GM12878 (cell line): ENCODE data around the gene THRB. TPM values are rescaled to one million over a fixed set of nuclear protein-coding genes. Genes with fewer than 3 reads are reported as not detected.

Experiments used
- ATAC-seq: fragments of 200-7000 bp; cut with Tn5 transposase; 3 replicates; pipeline ENCODE4 v1.9.1; 2020; ENCODE audit warnings: mild to moderate bottlenecking, moderate library complexity
- BruUV-seq: library from RNA; stranded (reverse); fragments of 400-500 nt; replicated peaks from 2 replicates; lab custom pipeline; 2021; lab: Mats Ljungman, UMichigan
- CTCF ChIA-PET: fragments of 300-600 bp; sonication (Branson Sonifier 250); formaldehyde crosslinking; extraction: SDS; loops from one replicate; lab custom pipeline; 2021; ENCODE audit warnings: inconsistent platforms; lab: Yijun Ruan, JAX
- POLR2A ChIA-PET: fragments of 350-600 bp; formaldehyde crosslinking; extraction: SDS; loops from one replicate; lab custom pipeline; 2021; ENCODE audit warnings: inconsistent platforms; lab: Charles Lee
- RAD21 ChIA-PET: fragments of 300-600 bp; sonication (Branson Sonifier 250); formaldehyde crosslinking; loops from one replicate; lab custom pipeline; 2023; ENCODE audit warnings: antibody characterized with exemption; ENCODE audit not compliant: unreplicated experiment; lab: Charles Lee
- SMC1A ChIA-PET: fragments of 300-600 bp; sonication (Branson Sonifier 250); formaldehyde crosslinking; loops from one replicate; lab custom pipeline; 2023; ENCODE audit not compliant: unreplicated experiment, uncharacterized antibody; lab: Charles Lee
- DNase-seq: peaks from one replicate; pipeline ENCODE4 v3.0.0-alpha.2; 2011; ENCODE audit warnings: low read depth, low spot score
- FAIRE-seq: peaks from 3 replicates; lab custom pipeline; 2011; peaks lifted over from hg19 to GRCh38; lab: Jason Lieb, UNC
- H2AFZ ChIP-seq: 2 replicates; pipeline ENCODE4 v1.6.0; 2011; ENCODE audit warnings: low read depth, low read length, control low read depth; ENCODE audit not compliant: control insufficient read depth
- H3K27ac ChIP-seq: 2 replicates; pipeline ENCODE4 v1.5.1; 2011; ENCODE audit warnings: control low read depth; ENCODE audit not compliant: control insufficient read depth, insufficient read depth
- H3K27me3 ChIP-seq, 2 experiments: replicated peaks in 1 of 2; 2 replicates each; pipeline versions ENCODE4 v1.6.0 to v1.6.1; 2011; ENCODE audit warnings: low read length in 1 of 2; ENCODE audit not compliant: control insufficient read depth in 2 of 2, insufficient read depth in 2 of 2
- H3K36me3 ChIP-seq, 2 experiments: 2 replicates each; pipeline ENCODE4 v1.5.1; 2011; ENCODE audit warnings: low read length in 1 of 2; ENCODE audit not compliant: control insufficient read depth in 2 of 2, insufficient read depth in 2 of 2
- H3K4me1 ChIP-seq: 2 replicates; pipeline ENCODE4 v1.6.1; 2011; ENCODE audit warnings: mild to moderate bottlenecking, low read length, moderate library complexity, mixed read lengths; ENCODE audit not compliant: control insufficient read depth, insufficient read depth
- H3K4me2 ChIP-seq: 2 replicates; pipeline ENCODE4 v1.6.0; 2011; ENCODE audit warnings: control low read depth; ENCODE audit not compliant: control insufficient read depth, insufficient read depth
- H3K4me3 ChIP-seq: fragments of 200-600 bp; sonication (generic); 2 replicates; pipeline ENCODE4 v1.5.1; 2016
- H3K79me2 ChIP-seq: 2 replicates; pipeline ENCODE4 v1.6.0; 2011; ENCODE audit warnings: low read length; ENCODE audit not compliant: control insufficient read depth, insufficient read depth
- H3K9ac ChIP-seq: 2 replicates; pipeline ENCODE4 v1.8.0; 2011; ENCODE audit warnings: low read length, control low read depth, mixed read lengths; ENCODE audit not compliant: control insufficient read depth, insufficient read depth
- H3K9me3 ChIP-seq: replicated peaks from 3 replicates; pipeline ENCODE4 v1.5.1; 2011; ENCODE audit warnings: mild to moderate bottlenecking, low read length; ENCODE audit not compliant: control insufficient read depth, insufficient read depth
- H4K20me1 ChIP-seq: 2 replicates; pipeline ENCODE4 v1.6.0; 2011; ENCODE audit not compliant: control insufficient read depth, insufficient read depth
- E4F1 ChIP-seq: fragments of 450-650 bp; IDR thresholded peaks from 2 replicates; pipeline ENCODE4 v1.6.1; 2018; ENCODE audit warnings: borderline replicate concordance, mild to moderate bottlenecking; ENCODE audit not compliant: partially characterized antibody
- IRF3 ChIP-seq: fragments of 450-650 bp; IDR thresholded peaks from 2 replicates; pipeline ENCODE4 v1.6.1; 2014; ENCODE audit warnings: mild to moderate bottlenecking
- MAX ChIP-seq: IDR thresholded peaks from 2 replicates; pipeline ENCODE4 v1.6.1; 2012; ENCODE audit warnings: low read depth, low read length, improper control_type of control experiment
- NFXL1 ChIP-seq: fragments of 450-650 bp; IDR thresholded peaks from 2 replicates; pipeline ENCODE4 v1.6.1; 2017; ENCODE audit warnings: antibody characterized with exemption, mild to moderate bottlenecking, borderline replicate concordance
- NKRF ChIP-seq: fragments of 450-650 bp; conservative IDR thresholded peaks from 2 replicates; pipeline ENCODE4 v1.6.1; 2017; ENCODE audit warnings: mild to moderate bottlenecking, moderate library complexity
- POLR2AphosphoS2 ChIP-seq: IDR thresholded peaks from 2 replicates; pipeline ENCODE4 v1.6.1; 2011; ENCODE audit warnings: low read depth, mild to moderate bottlenecking, low read length, improper control_type of control experiment, moderate library complexity
- TCF12 ChIP-seq: IDR thresholded peaks from 2 replicates; pipeline ENCODE4 v1.6.1; 2011; ENCODE audit warnings: low read depth, mild to moderate bottlenecking, low read length
- WGBS: methylation state at CpG from one replicate; pipeline ENCODE4 v1.1.6; 2016; ENCODE audit warnings: low lambda C conversion rate; ENCODE audit not compliant: insufficient replicate concordance, insufficient coverage; ENCODE audit errors: missing lambda C conversion rate; 5-methylcytosine and 5-hydroxymethylcytosine counted together
- in situ Hi-C: fragments of 300-500 bp; cut with MboI; formaldehyde crosslinking; loops from 9 replicates; pipeline ENCODE4 v1.14.3; 2018; ENCODE audit warnings: mixed read lengths
- intact Hi-C: fragments of 100-400 bp; cut with micrococcal nuclease; formaldehyde crosslinking; loops from one replicate; pipeline ENCODE4 v1.14.2; 2022; ENCODE audit not compliant: unreplicated experiment
- polyA plus RNA-seq, 11 experiments: library from polyadenylated mRNA; depleted of rRNA in 4 of 11; unstranded in 6 of 11; stranded (reverse) in 5 of 11; fragments of >200 nt; fragmentation: Nextera tagmentation in 4 of 11; fragmentation: Illumina TruSeq in 1 of 11; extraction: Ambion mirVana in 4 of 11; extraction: Trizol in 1 of 11; gene quantifications; 1 replicate in 1 of 11; 2 replicates in 10 of 11; pipeline versions ENCODE4 v1.2.1 to v1.2.3, GENCODE V29; 2011 to 2016; ENCODE audit warnings: inconsistent platforms in 2 of 11, missing spikeins in 2 of 11, low read depth in 1 of 11
- total RNA-seq, 4 experiments: library from RNA; depleted of rRNA in 3 of 4; stranded (reverse); fragments of >200 nt in 3 of 4; fragmentation: Illumina TruSeq in 1 of 4; extraction: Trizol in 1 of 4; gene quantifications; 2 replicates each; pipeline versions ENCODE4 v1.2.1 to v1.2.3, GENCODE V29; 2013 to 2021

THRB gene
- total and polyA plus RNA-seq, 10 of the 15 experiments (the other 5 are each of a cell fraction or from before 2014, with no cell fraction given), result 0.05 TPM; not detected in 9

- H3K9ac ChIP-seq, result no peak overlapping the region
- FAIRE-seq (no peak), DNase-seq (no peak), ATAC-seq (no peak)
- H3K36me3 ChIP-seq, result no peaks in the 10 kb centered on the region
- WGBS, result 86% methylated on average over 1 of the region's 1 CpG
- no peak overlapping the region for H2AFZ ChIP-seq
- ChIA-PET SMC1A (interaction anchor here (1.2 to 1.3 kb wide), 2 partner anchors 8 to 11 kb away, joined by 3 read pairs; no protein-coding TSS in a partner anchor), RAD21 (no interaction called here), POLR2A (no interaction called here), CTCF (no interaction called here)
- no peak overlapping the region for H3K4me2 ChIP-seq
- no peak for TF ChIP-seq NKRF
- TF ChIP-seq POLR2AphosphoS2, result no peak
- no peak for TF ChIP-seq E4F1
- no peak for TF ChIP-seq TCF12
- TF ChIP-seq MAX, result no peak
- TF ChIP-seq NFXL1, result no peak
- no peak for TF ChIP-seq IRF3
- H3K4me3 ChIP-seq, result no peak overlapping the region
- BruUV-seq, result no TSS peak
- no peak overlapping the region for H3K27ac ChIP-seq
- intact Hi-C loops, result no loop called here
- no peaks in the 10 kb centered on the region for H3K79me2 ChIP-seq
- no peaks in the 10 kb centered on the region for H4K20me1 ChIP-seq
- no peaks in the 10 kb centered on the region for H3K4me1 ChIP-seq
- peaks cover 6 to 14% of the 10 kb centered on the region in 2 experiments for H3K27me3 ChIP-seq
- H3K9me3 ChIP-seq, result no peaks in the 10 kb centered on the region
- in situ Hi-C loops, result no loop called here
Measured at GRCh38 chr3:24525022-24525421, 30.4 kb upstream of the THRB start.
